HepG2 (cell line): ENCODE results near the gene UBAP2. TPM values are rescaled to one million over a fixed set of nuclear protein-coding genes. Genes with fewer than 3 reads are reported as not detected.

Experiments used
- BRCA1 ChIP-seq: sonication (generic); formaldehyde crosslinking; IDR thresholded peaks from 2 replicates; pipeline ENCODE4 v1.4.0; 2020; ENCODE audit warnings: missing genetic modification reagents
- FOXO1 ChIP-seq: sonication (generic); formaldehyde crosslinking; IDR thresholded peaks from 2 replicates; pipeline ENCODE4 v1.4.0; 2020; ENCODE audit warnings: missing genetic modification reagents
- HNRNPL ChIP-seq: fragments of 200-400 bp; formaldehyde crosslinking; IDR thresholded peaks from 2 replicates; pipeline ENCODE4 v1.6.1; 2017; ENCODE audit warnings: mild to moderate bottlenecking, low read depth, low read length
- HOXD1 ChIP-seq: sonication (generic); formaldehyde crosslinking; IDR thresholded peaks from 2 replicates; pipeline ENCODE4 v1.5.0; 2020; ENCODE audit warnings: missing genetic modification reagents
- KDM2A ChIP-seq: sonication (generic); formaldehyde crosslinking; IDR thresholded peaks from 2 replicates; pipeline ENCODE4 v1.4.0; 2020; ENCODE audit warnings: low read depth, missing genetic modification reagents, borderline replicate concordance
- LBX2 ChIP-seq: sonication (generic); formaldehyde crosslinking; IDR thresholded peaks from 2 replicates; pipeline ENCODE4 v1.5.0; 2020; ENCODE audit warnings: missing genetic modification reagents, mild to moderate bottlenecking, borderline replicate concordance
- PLRG1 ChIP-seq: fragments of 450-650 bp; conservative IDR thresholded peaks from 2 replicates; pipeline ENCODE4 v1.6.1; 2016
- POGK ChIP-seq: sonication (generic); formaldehyde crosslinking; conservative IDR thresholded peaks from 2 replicates; pipeline ENCODE4 v1.8.0; 2022; ENCODE audit warnings: mild to moderate bottlenecking, moderate library complexity, missing genetic modification reagents
- REL ChIP-seq: sonication (generic); formaldehyde crosslinking; conservative IDR thresholded peaks from 2 replicates; pipeline ENCODE4 v1.8.0; 2022; ENCODE audit warnings: mild to moderate bottlenecking, missing genetic modification reagents, moderate library complexity
- REPIN1 ChIP-seq: sonication (generic); formaldehyde crosslinking; IDR thresholded peaks from 2 replicates; pipeline ENCODE4 v1.8.0; 2022; ENCODE audit warnings: missing genetic modification reagents, low read depth, mild to moderate bottlenecking, borderline replicate concordance
- SAFB2 ChIP-seq: sonication (generic); formaldehyde crosslinking; IDR thresholded peaks from 2 replicates; pipeline ENCODE4 v1.5.1; 2020; ENCODE audit warnings: missing genetic modification reagents, low read depth, mild to moderate bottlenecking, borderline replicate concordance
- TMF1 ChIP-seq: sonication (generic); formaldehyde crosslinking; IDR thresholded peaks from 2 replicates; pipeline ENCODE4 v1.8.1; 2022; ENCODE audit warnings: low read depth, missing genetic modification reagents
- ZNF598 ChIP-seq: sonication (generic); formaldehyde crosslinking; IDR thresholded peaks from 2 replicates; pipeline ENCODE4 v1.5.1; 2020; ENCODE audit warnings: mild to moderate bottlenecking, missing genetic modification reagents, borderline replicate concordance
- ZNF670 ChIP-seq: sonication (generic); formaldehyde crosslinking; IDR thresholded peaks from 2 replicates; pipeline ENCODE4 v1.8.0; 2022; ENCODE audit warnings: mild to moderate bottlenecking, missing genetic modification reagents, borderline replicate concordance
- ZNF672 ChIP-seq: sonication (generic); formaldehyde crosslinking; IDR thresholded peaks from 2 replicates; pipeline ENCODE4 v1.8.1; 2022; ENCODE audit warnings: missing genetic modification reagents
- polyA plus RNA-seq, 8 experiments: library from polyadenylated mRNA; depleted of rRNA in 3 of 8; stranded (reverse) in 7 of 8; unstranded in 1 of 8; fragments of >200 nt; fragmentation: Illumina TruSeq in 4 of 8; extraction: Trizol in 4 of 8; gene quantifications; 2 replicates each; pipeline versions ENCODE4 v1.2.1 to v1.2.3, GENCODE V29; 2011 to 2016; ENCODE audit warnings: low read depth in 4 of 8, missing spikeins in 1 of 8, mixed read lengths in 1 of 8; ENCODE audit not compliant: insufficient read depth in 1 of 8
- total RNA-seq, 5 experiments: library from RNA; depleted of rRNA; stranded (reverse); fragments of >200 nt; fragmentation: Illumina TruSeq; extraction: Trizol; gene quantifications; 2 replicates each; pipeline ENCODE4 v1.2.3, GENCODE V29; 2016; ENCODE audit warnings: low read depth in 1 of 5

Gene UBAP2
- total and polyA plus RNA-seq, 2 of the 13 experiments (the other 11 are each of a cell fraction or from before 2014, with no cell fraction given): 19.0 to 22.0 TPM

- no peak for TF ChIP-seq LBX2 (CRISPR knock-in tag)
- TF ChIP-seq BRCA1 (CRISPR knock-in tag): no peak
- 0 out of 2 replicates have a peak, but pooled peaks have one; percentile 45 for TF ChIP-seq REPIN1 (CRISPR knock-in tag)
- TF ChIP-seq HOXD1: 0 out of 2 replicates have a peak, but pooled peaks have one; percentile 46
- TF ChIP-seq FOXO1: peak; percentile 76
- TF ChIP-seq ZNF598 (CRISPR knock-in tag): 0 out of 2 replicates have a peak, but pooled peaks have one; percentile 48
- no peak for TF ChIP-seq PLRG1
- TF ChIP-seq TMF1 (CRISPR knock-in tag): no peak
- TF ChIP-seq KDM2A (CRISPR knock-in tag): no peak
- TF ChIP-seq SAFB2: no peak
- TF ChIP-seq ZNF670 (CRISPR knock-in tag): no peak
- TF ChIP-seq HNRNPL: no peak
- no peak for TF ChIP-seq ZNF672 (CRISPR knock-in tag)
- TF ChIP-seq REL: no peak
- TF ChIP-seq POGK (CRISPR knock-in tag): no peak
These were observed 24.3 kb upstream of the UBAP2 start (continued) for GRCh38 chr9:34072868-34073590.
